Middle frontal gyrus (tissue), 1 donor: ENCODE measurements around the gene RSPH10B2.
"Not testable (repeated sequence)": the region's sequence is repeated elsewhere in the genome, so short reads cannot be mapped to it uniquely, and the experiment has no call there.

Source experiments
- DNase-seq: peaks from one replicate; pipeline ENCODE4 v3.0.0-alpha.2; 2015; ENCODE audit warnings: low spot score; ENCODE audit errors: extremely low spot score

The RSPH10B2 gene

DNA sequence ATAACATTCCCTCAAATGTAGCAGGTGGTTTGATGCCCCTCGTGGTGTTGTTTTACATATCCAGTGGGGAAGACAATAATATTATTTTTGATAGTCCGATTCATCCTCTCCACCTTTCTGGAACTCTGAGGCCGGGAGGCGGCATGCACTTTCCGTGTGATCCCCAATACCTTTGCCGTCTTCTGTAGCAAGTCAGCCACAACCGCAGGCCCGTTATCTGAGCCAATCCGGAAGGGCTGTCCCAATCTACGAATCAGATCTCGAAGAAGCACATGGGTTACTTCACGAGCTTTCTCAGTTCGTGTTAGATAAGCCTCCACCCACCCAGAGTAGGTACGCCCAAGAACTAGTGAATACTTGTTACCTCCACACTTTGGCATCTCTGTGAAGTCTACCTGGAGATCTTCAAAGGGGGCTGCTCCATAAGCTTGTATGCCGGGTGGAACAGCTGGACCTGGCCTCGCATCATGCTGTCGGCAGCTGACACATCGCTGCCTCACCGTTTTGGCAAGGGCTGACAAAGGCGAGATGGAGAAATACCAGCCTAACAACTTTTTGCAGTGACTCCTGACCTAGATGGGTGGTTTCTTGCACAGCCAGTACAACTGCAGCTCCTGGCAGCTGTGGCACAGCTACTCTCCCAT lies 88.5 kb downstream of the RSPH10B2 start:
- not testable (repeated sequence) for DNase-seq

GRCh38 chr7:6843092-6843491 lies 89.2 kb downstream of the RSPH10B2 start:
- DNase-seq = not testable (repeated sequence)

- DNase-seq = not testable (repeated sequence)
These were observed 89.8 kb downstream of the RSPH10B2 start for GRCh38 chr7:6843654-6844053.

- DNase-seq = not testable (repeated sequence)
These were observed 92.1 kb downstream of the RSPH10B2 start for GRCh38 chr7:6845971-6846449.

DNA sequence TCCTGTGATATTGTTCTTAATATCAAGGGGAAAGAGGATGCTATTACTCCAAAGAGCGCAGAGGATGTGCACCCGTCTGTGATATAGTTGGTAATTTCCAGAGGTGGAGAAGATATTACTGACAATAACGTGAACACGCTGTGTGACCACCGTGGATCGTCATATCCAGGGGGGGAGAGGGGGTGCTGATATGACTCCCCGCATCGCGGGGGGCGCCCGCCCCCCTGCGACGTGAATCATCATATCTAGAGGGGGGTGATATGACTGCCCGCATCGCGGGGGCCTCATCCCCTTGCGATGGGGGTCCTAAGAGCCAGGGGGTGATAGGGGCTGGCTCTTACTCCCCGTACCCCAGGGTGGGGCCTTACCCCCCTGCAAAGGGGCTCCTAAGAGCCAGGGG lies 93.8 kb downstream of the RSPH10B2 start:
- DNase-seq = not testable (repeated sequence)
